K562 (cell line): Measurements from ENCODE around the gene FOXE1. TPM values are rescaled to one million over a fixed set of nuclear protein-coding genes. Genes with fewer than 3 reads are reported as not detected.

Source experiments
- ATAC-seq: fragments of 200-7000 bp; cut with Tn5 transposase; 3 replicates; pipeline ENCODE4 v1.9.1; 2020; ENCODE audit warnings: moderate library complexity
- Bru-seq: library from RNA; stranded (reverse); fragments of 400-500 nt; gene quantifications from one replicate; lab custom pipeline; 2021; lab: Mats Ljungman, UMichigan
- BruChase-seq, 2 experiments: library from RNA; stranded (reverse); fragments of 400-500 nt; gene quantifications; one replicate each; lab custom pipeline; 2021; lab: Mats Ljungman, UMichigan
- BruUV-seq: library from RNA; stranded (reverse); fragments of 400-500 nt; replicated peaks from 2 replicates; lab custom pipeline; 2021; lab: Mats Ljungman, UMichigan
- CTCF ChIA-PET: fragments of 300-600 bp; formaldehyde crosslinking; extraction: SDS; loops from one replicate; lab custom pipeline; 2021; ENCODE audit warnings: low intra/inter-chr PET ratio; lab: Yijun Ruan, JAX
- POLR2A ChIA-PET: fragments of 300-600, 350-650 bp; sonication (Branson Sonifier 250); formaldehyde crosslinking; extraction: SDS; loops from one replicate; lab custom pipeline; 2021; ENCODE audit warnings: antibody characterized with exemption, inconsistent platforms; lab: Yijun Ruan, JAX
- DNase-seq, 4 experiments: peaks; one replicate each; pipeline versions ENCODE4 v3.0.0 to v3.0.0-alpha.2; 2011 to 2018; ENCODE audit warnings: low spot score in 3 of 4, mixed read lengths in 3 of 4; ENCODE audit errors: extremely low read depth in 1 of 4
- FAIRE-seq: peaks from 2 replicates; lab custom pipeline; 2011; peaks lifted over from hg19 to GRCh38; lab: Jason Lieb, UNC
- H2AFZ ChIP-seq: 2 replicates; pipeline ENCODE4 v1.6.0; 2011; ENCODE audit warnings: low read depth, low read length, control low read depth, inconsistent platforms
- H3K27ac ChIP-seq: fragments of 200-600 bp; 3 replicates; pipeline ENCODE4 v1.8.0; 2011; ENCODE audit warnings: low read depth, mild to moderate bottlenecking, control low read depth, inconsistent platforms, low read length, moderate library complexity, mixed read lengths; ENCODE audit errors: extremely low read depth
- H3K27me3 ChIP-seq, 2 experiments: fragments of 300-600 bp in 1 of 2; 2 replicates in 1 of 2; 3 replicates in 1 of 2; pipeline versions ENCODE4 v1.6.0 to v1.8.0; 2011; ENCODE audit warnings: inconsistent platforms in 2 of 2, low read length in 2 of 2, mild to moderate bottlenecking in 1 of 2, mixed read lengths in 1 of 2, moderate library complexity in 1 of 2; ENCODE audit not compliant: control insufficient read depth in 2 of 2, insufficient read depth in 2 of 2
- H3K36me3 ChIP-seq: fragments of 300-600 bp; 3 replicates; pipeline ENCODE4 v1.8.0; 2011; ENCODE audit warnings: mild to moderate bottlenecking, low read length, inconsistent platforms; ENCODE audit not compliant: control insufficient read depth, insufficient read depth
- H3K4me1 ChIP-seq, 2 experiments: fragments of 200-600 bp in 1 of 2; replicated peaks in 1 of 2; 2 replicates in 1 of 2; 3 replicates in 1 of 2; pipeline versions ENCODE4 v1.5.1 to v1.8.0; 2011; ENCODE audit warnings: inconsistent platforms in 2 of 2, low read length in 2 of 2, mild to moderate bottlenecking in 1 of 2, mixed read lengths in 1 of 2, moderate library complexity in 1 of 2; ENCODE audit not compliant: control insufficient read depth in 2 of 2, insufficient read depth in 2 of 2
- H3K4me2 ChIP-seq: 2 replicates; pipeline ENCODE4 v1.6.1; 2011; ENCODE audit warnings: low read length, control low read depth, inconsistent platforms, mixed read lengths; ENCODE audit not compliant: insufficient read depth
- H3K4me3 ChIP-seq: fragments of 200-600 bp; sonication (generic), shearing (Covaris generic); 2 replicates; pipeline ENCODE4 v1.5.1; 2016; ENCODE audit warnings: control low read depth, inconsistent platforms
- H3K79me2 ChIP-seq: fragments of 200-600 bp; 3 replicates; pipeline ENCODE4 v1.8.0; 2011; ENCODE audit warnings: low read length, inconsistent platforms; ENCODE audit not compliant: control insufficient read depth, insufficient read depth
- H3K9ac ChIP-seq, 2 experiments: 2 replicates each; pipeline versions ENCODE4 v1.6.0 to v1.6.1; 2011; ENCODE audit warnings: low read depth in 2 of 2, low read length in 2 of 2, control low read depth in 1 of 2, inconsistent platforms in 1 of 2, mild to moderate bottlenecking in 1 of 2, mixed read lengths in 1 of 2; ENCODE audit not compliant: insufficient read depth in 1 of 2
- H3K9me1 ChIP-seq: one replicate; pipeline ENCODE4 v1.6.0; 2011; ENCODE audit warnings: inconsistent platforms, mild to moderate bottlenecking, low read length, moderate library complexity; ENCODE audit not compliant: control insufficient read depth, insufficient read depth
- H3K9me3 ChIP-seq: replicated peaks from 2 replicates; pipeline ENCODE4 v1.5.1; 2011; ENCODE audit warnings: low read depth, low read length, inconsistent platforms; ENCODE audit not compliant: control insufficient read depth, insufficient read depth
- H4K20me1 ChIP-seq: replicated peaks from 2 replicates; pipeline ENCODE4 v1.6.1; 2011; ENCODE audit warnings: low read length, inconsistent platforms, mixed read lengths; ENCODE audit not compliant: control insufficient read depth, insufficient read depth
- BRD4 ChIP-seq: fragments of 200-600 bp; sonication (generic); IDR thresholded peaks from 2 replicates; pipeline ENCODE4 v1.6.1; 2017; ENCODE audit warnings: inconsistent platforms
- HCFC1 ChIP-seq: IDR thresholded peaks from 2 replicates; pipeline ENCODE4 v1.6.1; 2012; ENCODE audit warnings: low read depth, low read length, improper control_type of control experiment
- MEF2D ChIP-seq: conservative IDR thresholded peaks from 2 replicates; pipeline ENCODE4 v1.6.1; 2016; ENCODE audit warnings: low read depth, missing genetic modification characterization, missing compliant biosample characterization
- PHTF2 ChIP-seq: fragments of 250-450 bp; sonication (Bioruptor Pico); IDR thresholded peaks from 2 replicates; pipeline ENCODE4 v1.5.0; 2021; ENCODE audit warnings: mild to moderate bottlenecking
- PPARD ChIP-seq: fragments of 250-450 bp; sonication (Bioruptor Pico); IDR thresholded peaks from 2 replicates; pipeline ENCODE4 v1.8.0; 2022; ENCODE audit warnings: inconsistent platforms, mild to moderate bottlenecking, moderate library complexity
- TCF3 ChIP-seq: sonication (generic); formaldehyde crosslinking; IDR thresholded peaks from 2 replicates; pipeline ENCODE4 v1.4.0; 2020; ENCODE audit warnings: mild to moderate bottlenecking, missing genetic modification reagents
- TRIM28 ChIP-seq: fragments of 450-650 bp; IDR thresholded peaks from 2 replicates; pipeline ENCODE4 v1.6.1; 2017
- ZNF253 ChIP-seq: fragments of 250-450 bp; sonication (Bioruptor Pico); conservative IDR thresholded peaks from 2 replicates; pipeline ENCODE4 v1.6.1; 2021; ENCODE audit warnings: mild to moderate bottlenecking
- ZSCAN32 ChIP-seq: fragments of 450-650 bp; formaldehyde crosslinking; IDR thresholded peaks from 2 replicates; pipeline ENCODE4 v1.4.0; 2020; ENCODE audit warnings: mild to moderate bottlenecking, moderate library complexity
- WGBS: fragments of 100-300 bp; shearing (Covaris generic); methylation state at CpG from one replicate; pipeline ENCODE4 v1.1.6; 2016; ENCODE audit warnings: low coverage, mixed read lengths; ENCODE audit not compliant: insufficient coverage; ENCODE audit errors: missing lambda C conversion rate; 5-methylcytosine and 5-hydroxymethylcytosine counted together
- in situ Hi-C: fragments of 300-500 bp; cut with MboI; formaldehyde crosslinking; loops from 4 replicates; pipeline ENCODE4 v1.15.0; 2018; ENCODE audit warnings: inconsistent platforms, mixed read lengths
- intact Hi-C: fragments of 100-400 bp; cut with micrococcal nuclease; formaldehyde crosslinking; loops from 2 replicates; pipeline ENCODE4 v1.14.2; 2022
- long read RNA-seq, 3 experiments: library from polyadenylated mRNA in 2 of 3; library from RNA in 1 of 3; unstranded in 2 of 3; stranded (forward) in 1 of 3; transcript quantifications; one replicate each; pipeline ENCODE4 v2.0.0, GENCODE V29; 2019 to 2022
- polyA minus RNA-seq, 3 experiments: library from RNA; depleted of rRNA, polyadenylated mRNA; stranded (reverse); fragments of >200 nt; gene quantifications; 2 replicates each; pipeline ENCODE4 v1.2.3, GENCODE V29; 2011
- polyA plus RNA-seq, 8 experiments: library from polyadenylated mRNA; depleted of rRNA in 4 of 8; stranded (reverse) in 5 of 8; unstranded in 3 of 8; fragments of >200 nt; fragmentation: Nextera tagmentation in 2 of 8; fragmentation: Illumina TruSeq in 1 of 8; extraction: Ambion mirVana in 2 of 8; extraction: Trizol in 1 of 8; gene quantifications; 2 replicates each; pipeline versions ENCODE4 v1.2.1 to v1.2.3, GENCODE V29; 2011 to 2014; ENCODE audit warnings: inconsistent platforms in 1 of 8, missing spikeins in 1 of 8
- total RNA-seq, 7 experiments: library from RNA; depleted of rRNA in 6 of 7; stranded (reverse); fragments of >200 nt in 6 of 7; fragmentation: Illumina TruSeq in 2 of 7; extraction: Trizol in 2 of 7; gene quantifications; 2 replicates each; pipeline versions ENCODE4 v1.2.1 to v1.2.3, GENCODE V29; 2011 to 2021; ENCODE audit warnings: low replicate concordance in 1 of 7
- TF ChIP-seq, protein P1 (sequence below): sonication (generic); formaldehyde crosslinking; IDR thresholded peaks from 2 replicates; pipeline ENCODE4 v1.8.1; 2022; ENCODE audit warnings: missing genetic modification reagents

The FOXE1 gene
- not detected in 2 replicates for total RNA-seq (2011; cell fraction: chromatin; rRNA removed; ENCODE audit: low replicate concordance)
- total RNA-seq (2011; cell fraction: nucleolus; rRNA removed) = not detected in 2 replicates
- total RNA-seq (2011; cell fraction: nucleoplasm; rRNA removed) = not detected in 2 replicates
- total RNA-seq (2014; rRNA removed) (not detected in 2 replicates), total RNA-seq (2014; rRNA removed; fragmentation: Illumina TruSeq; extraction: Trizol) (not detected in 2 replicates), total RNA-seq (2015; rRNA removed; fragmentation: Illumina TruSeq; extraction: Trizol) (not detected in 2 replicates), total RNA-seq (2021) (not detected in 2 replicates), polyA plus RNA-seq (2011; rRNA removed) (not detected in 2 replicates), polyA plus RNA-seq (2014; fragmentation: Illumina TruSeq; extraction: Trizol) (not detected in 2 replicates), polyA plus RNA-seq (2014; fragmentation: Nextera tagmentation; extraction: Ambion mirVana) (not detected), polyA plus RNA-seq (2014; rRNA removed) (not detected in 2 replicates), polyA minus RNA-seq (2011; rRNA and poly(A)+ RNA removed) (not detected in 2 replicates), Bru-seq, nascent RNA (not detected), BruChase-seq, experiment 1, labeled RNA remaining after a 2-hour chase (not detected), BruChase-seq, experiment 2, labeled RNA remaining after a 6-hour chase (not detected)
- polyA plus RNA-seq (2011; cell fraction: cytosol; rRNA removed) = not detected in 2 replicates
- polyA plus RNA-seq (2011; cell fraction: nucleus; rRNA removed) = not detected in 2 replicates
- not detected in 2 replicates for polyA plus RNA-seq (2012)
- not detected in 2 replicates for polyA minus RNA-seq (2011; cell fraction: cytosol; rRNA and poly(A)+ RNA removed)
- not detected in 2 replicates for polyA minus RNA-seq (2011; cell fraction: nucleus; rRNA and poly(A)+ RNA removed)
- long read RNA-seq, experiment 1 = 0 reads
- long read RNA-seq, experiment 2 = 0 reads
- long read RNA-seq, experiment 3 = 0 reads

DNA sequence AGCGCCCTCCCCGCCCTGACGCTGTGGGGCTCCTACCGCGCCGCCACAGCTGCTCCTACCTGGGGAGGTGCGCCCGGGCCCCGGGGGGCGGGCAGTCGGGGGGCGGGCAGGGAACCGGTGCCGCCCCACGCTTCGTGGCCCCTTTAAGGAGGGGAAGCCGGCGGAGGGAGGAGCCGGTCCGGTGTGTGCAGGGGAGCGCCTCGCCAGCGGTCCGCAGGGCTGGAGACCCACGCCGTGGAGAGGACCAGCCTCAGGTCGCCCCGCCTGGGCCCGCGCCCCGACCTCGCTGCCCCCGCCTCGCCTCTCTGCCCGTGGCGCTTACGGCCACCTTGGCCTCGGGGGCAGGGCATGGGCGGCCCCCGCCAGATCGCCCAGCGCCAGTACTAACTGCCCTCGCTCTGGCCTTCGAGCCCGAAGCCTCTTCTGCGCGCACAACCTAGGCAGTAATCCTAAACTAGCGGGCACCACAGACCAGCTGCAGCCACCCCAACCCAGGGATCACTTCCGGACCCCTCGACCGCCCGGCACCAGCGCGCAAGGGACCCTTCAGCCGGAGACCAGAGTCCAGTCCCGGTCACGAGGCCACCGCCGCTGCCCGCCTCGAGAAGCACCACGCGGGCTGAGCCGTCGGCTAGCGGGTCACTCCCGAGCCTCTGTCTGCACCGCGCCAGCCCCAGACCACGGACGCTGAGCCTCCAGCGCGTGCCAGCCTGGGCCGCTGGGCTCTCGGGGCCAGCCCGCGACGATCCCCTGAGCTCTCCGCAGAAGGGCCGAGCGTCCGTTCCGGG lies at the start of gene FOXE1:
Gene FOXE1 (plus strand): TSS at position 171 of the 788 bp plus-strand sequence. CDS start 689 bp downstream, outside the sequence.
- Histone ChIP-seq H3K4me1 (peaks cover 0 to 19% of the 10 kb centered on the region in 2 experiments; a peak in 2 of 5 replicates), H3K27ac (no peak within 1 kb of the TSS), H4K20me1 (no peaks in the 10 kb centered on the region), H3K27me3 (peaks cover 45 to 57% of the 10 kb centered on the region in 2 experiments), H3K9me1 (no peaks in the 10 kb centered on the region), H2AFZ (no peak within 1 kb of the TSS), H3K4me3 (no peak within 1 kb of the TSS), H3K79me2 (no peaks in the 10 kb centered on the region), H3K4me2 (no peak within 1 kb of the TSS), H3K36me3 (no peaks in the 10 kb centered on the region), H3K9me3 (no peaks in the 10 kb centered on the region), H3K9ac (no peak within 1 kb of the TSS)
- intact Hi-C loops = no loop called here
- ChIA-PET POLR2A (no interaction called here), CTCF (no interaction called here)
- in situ Hi-C loops = no loop called here
- WGBS = 77% methylated on average over 22 of the region's 83 CpGs
- FAIRE-seq (no peak), ATAC-seq (no peak), DNase-seq (no peak)
- no TSS peak for BruUV-seq
- no peak for TF ChIP-seq ZSCAN32 (CRISPR knock-in tag)
- TF ChIP-seq, protein P1, sequence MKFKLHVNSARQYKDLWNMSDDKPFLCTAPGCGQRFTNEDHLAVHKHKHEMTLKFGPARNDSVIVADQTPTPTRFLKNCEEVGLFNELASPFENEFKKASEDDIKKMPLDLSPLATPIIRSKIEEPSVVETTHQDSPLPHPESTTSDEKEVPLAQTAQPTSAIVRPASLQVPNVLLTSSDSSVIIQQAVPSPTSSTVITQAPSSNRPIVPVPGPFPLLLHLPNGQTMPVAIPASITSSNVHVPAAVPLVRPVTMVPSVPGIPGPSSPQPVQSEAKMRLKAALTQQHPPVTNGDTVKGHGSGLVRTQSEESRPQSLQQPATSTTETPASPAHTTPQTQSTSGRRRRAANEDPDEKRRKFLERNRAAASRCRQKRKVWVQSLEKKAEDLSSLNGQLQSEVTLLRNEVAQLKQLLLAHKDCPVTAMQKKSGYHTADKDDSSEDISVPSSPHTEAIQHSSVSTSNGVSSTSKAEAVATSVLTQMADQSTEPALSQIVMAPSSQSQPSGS (CRISPR knock-in tag) = no peak
- TF ChIP-seq MEF2D (tag) = no peak
- no peak for TF ChIP-seq PPARD (CRISPR knock-in tag)
- no peak for TF ChIP-seq PHTF2 (CRISPR knock-in tag)
- TF ChIP-seq HCFC1 = no peak
- no peak for TF ChIP-seq TCF3 (CRISPR knock-in tag)
- no peak for TF ChIP-seq TRIM28
- no peak for TF ChIP-seq BRD4
- no peak for TF ChIP-seq ZNF253 (CRISPR knock-in tag)
